GM11168 (cell line): ENCODE results near the gene MBNL2.

Source experiments
- in situ Hi-C: fragments of 300-500 bp; cut with MboI; formaldehyde crosslinking; loops from one replicate; pipeline ENCODE4 v1.12.0; 2022; ENCODE audit warnings: low sequenced_read_pairs; ENCODE audit not compliant: unreplicated experiment

Gene MBNL2

DNA sequence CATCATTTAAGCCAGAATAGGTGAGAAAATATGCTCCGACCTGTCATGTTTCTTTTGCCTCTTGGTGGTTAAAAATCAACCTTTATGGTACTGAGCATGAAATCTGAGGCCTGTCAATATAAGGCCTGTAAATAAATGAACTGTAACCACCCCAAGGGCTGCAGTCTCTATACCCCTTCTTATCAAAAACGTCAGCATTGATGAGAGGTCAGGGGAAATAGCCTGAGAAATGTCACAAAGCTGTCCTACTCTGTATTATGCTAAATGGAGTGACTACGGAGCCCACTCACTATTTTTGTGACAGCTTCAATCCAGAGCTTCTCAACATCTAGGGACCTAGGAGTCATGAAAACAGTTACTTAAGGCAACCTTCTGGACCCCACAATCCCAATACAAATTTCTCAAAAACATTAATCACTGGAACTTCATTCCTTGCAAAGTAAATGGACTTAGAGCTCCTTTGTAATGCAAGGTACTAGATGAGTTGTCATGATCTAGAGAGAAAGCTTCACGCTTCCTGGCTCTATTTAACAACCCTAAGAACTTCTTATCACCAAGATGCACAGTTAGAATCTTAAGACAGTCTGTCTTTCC lies 209.1 kb downstream of the MBNL2 start:
- in situ Hi-C loops, result no loop called here

DNA sequence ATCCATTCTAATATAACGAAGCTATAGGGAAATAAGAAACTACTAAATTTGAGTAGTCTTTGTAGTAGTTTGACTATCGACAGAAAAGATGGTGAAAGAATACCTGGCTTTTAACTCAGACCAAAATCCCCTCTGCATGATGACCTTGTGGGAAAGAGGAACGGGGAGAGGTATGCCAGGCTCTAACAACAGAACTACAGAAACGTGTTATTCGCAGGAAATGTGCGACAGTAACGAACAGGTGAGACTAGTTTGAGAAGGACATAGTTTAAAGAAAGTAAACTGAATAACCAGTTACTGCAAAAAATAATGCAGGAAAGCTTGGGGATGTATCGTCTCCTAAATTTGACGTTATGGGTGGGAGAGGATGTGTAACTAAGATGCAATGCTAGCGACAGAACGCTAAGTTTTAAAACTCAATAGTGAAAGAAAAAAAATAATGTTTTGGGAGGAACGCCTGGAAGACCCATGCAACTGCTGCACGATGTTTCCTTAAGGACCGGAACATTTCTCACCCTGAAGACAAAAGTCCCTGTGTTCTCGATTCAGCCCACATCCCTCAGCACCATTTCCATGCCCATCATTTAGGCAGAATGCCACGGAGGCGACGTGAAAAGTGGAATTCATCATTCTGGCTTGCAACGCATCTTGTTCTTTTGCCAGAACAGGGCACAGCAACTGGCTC lies 210.2 kb downstream of the MBNL2 start:
- in situ Hi-C loops, result no loop called here

DNA sequence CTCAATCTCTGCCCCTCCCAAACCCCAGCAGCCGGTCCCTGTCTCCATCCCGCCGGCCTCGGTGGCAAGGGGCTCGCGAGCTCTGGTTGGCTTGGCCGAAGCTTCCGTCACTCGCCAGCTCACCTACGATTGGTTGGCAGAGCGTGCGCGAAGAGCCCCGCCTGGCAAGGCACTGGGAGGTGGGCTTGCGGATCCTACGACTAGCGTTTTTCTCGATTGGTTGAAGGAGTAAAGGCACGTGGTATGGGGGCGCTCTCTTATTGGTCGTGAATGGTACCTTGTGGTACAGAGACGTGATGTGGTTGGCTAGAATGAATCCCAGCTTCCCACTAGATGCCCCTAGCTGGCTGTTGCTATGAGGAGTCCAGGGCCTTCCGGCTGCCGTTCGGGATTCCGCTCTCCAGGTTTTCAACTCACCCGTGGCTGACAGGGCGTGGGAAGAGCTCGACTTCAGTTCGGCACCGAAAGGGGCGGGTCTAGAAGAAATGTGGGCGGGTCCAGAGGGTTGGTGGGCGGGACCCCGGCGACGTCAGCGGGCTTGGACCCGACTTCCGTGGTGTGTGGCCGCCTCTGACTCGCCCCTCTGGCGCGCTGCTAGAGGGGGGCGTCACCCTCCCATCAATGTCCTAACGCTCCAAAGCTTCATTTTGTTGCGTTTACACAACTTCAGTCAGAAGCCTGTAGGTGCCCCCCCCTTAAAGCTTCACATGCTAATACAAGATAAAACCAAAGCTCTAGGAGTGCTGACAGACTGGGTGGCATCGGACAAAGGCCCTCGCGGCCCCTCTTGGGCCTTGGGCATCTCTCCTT lies 211.0 kb downstream of the MBNL2 start:
- in situ Hi-C loops, result no loop called here

DNA sequence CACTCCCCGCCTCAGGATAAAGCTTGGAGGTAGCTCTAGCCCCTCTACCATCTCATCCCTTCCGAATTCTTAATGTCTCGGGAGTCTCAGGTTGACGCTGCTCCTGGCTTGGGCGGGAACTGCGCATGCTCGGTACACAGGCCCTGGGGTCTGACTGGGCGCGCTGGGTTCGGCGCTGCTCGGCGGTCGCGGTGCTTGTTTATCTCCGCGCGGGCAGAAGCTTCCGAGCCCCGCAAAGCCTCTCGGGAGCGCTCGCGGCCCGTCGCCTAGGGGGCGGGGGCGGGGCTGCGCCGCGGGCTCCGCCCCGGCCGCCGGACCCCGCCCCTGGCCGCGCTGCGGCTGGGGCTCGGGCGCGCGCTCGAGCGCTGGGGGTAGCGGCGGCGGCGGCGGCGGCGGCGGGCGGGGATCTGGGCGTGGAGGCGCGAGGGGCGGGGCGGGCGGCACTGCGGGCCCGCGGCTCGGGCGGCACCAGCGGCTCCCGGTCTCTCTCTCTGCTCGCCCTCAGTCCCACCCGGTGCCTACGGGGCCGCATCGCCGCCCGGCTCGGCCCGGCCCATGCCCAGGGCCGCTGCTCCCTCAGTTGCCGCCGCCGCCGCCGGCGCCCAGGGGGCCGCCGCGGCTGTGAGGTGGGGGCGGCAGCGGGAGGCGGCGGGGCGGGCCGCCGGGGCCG lies 211.7 kb downstream of the MBNL2 start, which contains the start of gene RAP2A:
TSS of gene RAP2A (plus strand) at position 443 of the 670 bp plus-strand sequence. CDS start 302 bp downstream, outside the sequence.
- in situ Hi-C loops, result no loop called here

DNA sequence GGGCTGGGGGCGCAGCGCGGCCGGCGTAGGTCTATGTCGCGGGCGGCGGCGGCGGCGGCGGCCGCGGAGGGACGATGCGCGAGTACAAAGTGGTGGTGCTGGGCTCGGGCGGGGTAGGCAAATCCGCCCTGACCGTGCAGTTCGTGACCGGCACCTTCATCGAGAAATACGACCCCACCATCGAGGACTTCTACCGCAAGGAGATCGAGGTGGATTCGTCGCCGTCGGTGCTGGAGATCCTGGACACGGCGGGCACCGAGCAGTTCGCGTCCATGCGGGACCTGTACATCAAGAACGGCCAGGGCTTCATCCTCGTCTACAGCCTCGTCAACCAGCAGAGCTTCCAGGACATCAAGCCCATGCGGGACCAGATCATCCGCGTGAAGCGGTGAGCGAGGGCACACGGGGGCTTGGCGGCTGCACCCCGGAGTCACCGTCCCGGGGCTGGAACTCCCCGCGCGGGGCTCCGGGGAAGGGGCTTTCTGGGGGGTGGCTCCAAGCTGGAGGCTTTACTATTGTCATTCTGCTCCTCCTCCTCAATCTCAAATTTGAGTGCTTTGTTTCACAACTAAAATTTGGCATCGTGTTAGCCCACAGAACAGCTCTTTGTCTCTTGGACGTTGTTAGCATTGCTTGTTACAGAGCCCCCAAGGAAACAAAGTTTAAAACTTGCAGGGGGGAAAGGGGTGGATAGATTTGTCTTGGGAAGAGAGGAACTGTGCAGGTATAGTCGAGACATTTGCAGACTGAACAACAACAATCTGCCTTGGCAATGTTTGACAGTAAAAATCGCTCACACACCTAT lies 212.5 kb downstream of the MBNL2 start:
- in situ Hi-C loops, result no loop called here

DNA sequence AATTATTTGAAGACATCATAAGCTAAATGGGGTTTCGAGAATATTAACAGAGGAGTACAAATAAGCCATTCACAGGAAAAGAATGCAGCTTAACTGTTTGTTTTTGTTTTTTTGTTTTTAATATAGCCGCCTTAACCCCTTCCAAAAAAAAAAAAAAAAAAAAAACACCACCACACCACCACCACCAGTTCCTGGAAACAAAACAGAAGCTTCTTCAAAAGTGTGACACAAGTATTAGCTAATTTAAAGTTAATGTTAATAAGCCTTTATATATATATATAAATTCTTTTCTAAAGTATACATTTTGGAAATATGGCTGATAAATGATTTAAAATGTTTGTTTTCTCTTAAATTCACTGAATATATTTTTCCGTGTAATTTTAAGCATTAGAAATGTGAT lies 213.2 kb downstream of the MBNL2 start:
- in situ Hi-C loops, result no loop called here

DNA sequence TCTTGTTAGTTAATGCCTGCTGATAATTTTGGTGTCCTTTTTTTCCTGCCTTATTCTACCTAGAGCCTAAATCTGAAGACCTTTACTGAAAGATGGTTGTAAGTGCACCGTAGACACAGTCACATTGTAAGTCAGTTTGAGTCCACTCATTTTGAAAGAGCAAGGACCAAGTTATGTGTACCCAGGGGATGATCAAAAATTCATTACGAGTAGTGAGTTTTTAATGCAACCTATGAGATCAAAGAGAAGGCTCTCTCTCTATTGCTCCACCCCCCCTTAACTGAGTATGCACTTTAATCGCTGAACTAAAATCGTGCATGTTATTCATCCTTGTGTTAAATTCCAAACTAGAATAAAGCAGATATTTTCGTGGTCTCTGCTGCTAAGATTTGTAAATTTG lies 213.7 kb downstream of the MBNL2 start:
- in situ Hi-C loops, result no loop called here

DNA sequence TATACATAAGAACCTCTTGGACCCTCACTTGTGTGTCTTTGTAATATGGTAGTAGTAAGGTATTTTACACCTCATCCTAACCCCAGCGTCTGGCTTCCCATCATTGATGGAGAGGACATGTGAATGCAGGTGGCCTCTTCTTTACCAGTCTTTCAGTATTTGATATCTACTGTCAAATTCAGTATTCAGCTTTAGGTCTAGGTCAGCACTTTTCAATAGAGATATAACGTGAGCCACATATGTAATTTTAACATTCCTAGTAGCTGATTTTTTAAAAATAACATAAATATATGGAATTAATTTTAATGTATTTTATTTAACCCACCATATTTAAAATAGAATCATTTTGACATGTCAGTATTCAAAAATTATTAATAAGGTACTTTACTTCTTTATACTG lies 214.7 kb downstream of the MBNL2 start:
- in situ Hi-C loops, result no loop called here

DNA sequence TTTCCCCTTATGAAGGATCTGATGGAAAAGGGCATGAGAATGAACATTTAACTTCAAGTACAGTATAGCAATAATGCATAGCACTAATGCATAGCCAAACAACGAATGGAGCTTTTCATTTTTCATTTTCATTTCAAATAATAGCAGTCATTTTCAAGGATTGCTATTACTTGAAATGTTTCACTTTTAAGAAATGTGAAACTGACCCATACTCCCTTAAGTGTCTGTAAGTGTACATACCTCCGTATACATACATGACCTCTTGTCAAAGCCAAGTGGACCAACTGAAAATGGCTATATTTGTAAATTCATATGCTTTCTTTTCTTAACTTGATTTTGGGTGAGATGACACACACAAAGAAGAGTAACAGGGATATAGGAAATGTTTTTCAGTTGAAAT lies 215.6 kb downstream of the MBNL2 start:
- in situ Hi-C loops, result no loop called here

DNA sequence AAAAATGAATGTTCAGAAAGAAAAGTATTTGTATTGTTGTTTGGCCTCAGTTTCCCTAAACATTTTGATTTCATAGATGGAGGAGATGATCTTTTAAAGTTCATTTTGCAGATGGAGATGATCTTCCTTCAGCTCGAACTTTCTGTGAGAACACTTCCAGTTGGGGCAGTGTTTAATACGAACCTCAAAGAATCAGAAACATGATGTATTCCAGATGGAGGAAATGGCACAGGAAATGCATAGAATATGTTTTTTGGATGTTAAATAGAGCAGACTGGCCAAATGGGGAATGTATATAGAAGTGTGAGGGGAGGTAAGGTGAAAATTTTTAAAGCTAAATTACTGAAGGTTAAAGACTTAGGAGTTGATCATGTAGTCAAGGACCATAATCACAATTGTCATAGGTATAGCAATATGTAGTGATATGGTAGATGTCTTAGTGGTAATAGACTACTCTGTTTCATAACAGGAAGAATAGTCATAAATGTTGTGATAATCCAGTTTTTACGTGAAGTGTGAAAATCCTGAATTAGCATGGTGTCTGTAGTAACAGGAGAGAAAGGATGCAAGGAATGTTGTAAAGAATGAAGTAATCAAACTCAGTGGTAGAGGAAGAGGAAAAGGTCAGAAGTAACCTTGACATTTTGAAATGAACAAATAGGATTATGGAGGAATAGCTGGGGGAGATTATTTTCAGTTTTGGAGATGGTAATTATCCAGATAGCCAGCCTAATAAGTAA lies 216.9 kb downstream of the MBNL2 start:
- in situ Hi-C loops, result no loop called here

DNA sequence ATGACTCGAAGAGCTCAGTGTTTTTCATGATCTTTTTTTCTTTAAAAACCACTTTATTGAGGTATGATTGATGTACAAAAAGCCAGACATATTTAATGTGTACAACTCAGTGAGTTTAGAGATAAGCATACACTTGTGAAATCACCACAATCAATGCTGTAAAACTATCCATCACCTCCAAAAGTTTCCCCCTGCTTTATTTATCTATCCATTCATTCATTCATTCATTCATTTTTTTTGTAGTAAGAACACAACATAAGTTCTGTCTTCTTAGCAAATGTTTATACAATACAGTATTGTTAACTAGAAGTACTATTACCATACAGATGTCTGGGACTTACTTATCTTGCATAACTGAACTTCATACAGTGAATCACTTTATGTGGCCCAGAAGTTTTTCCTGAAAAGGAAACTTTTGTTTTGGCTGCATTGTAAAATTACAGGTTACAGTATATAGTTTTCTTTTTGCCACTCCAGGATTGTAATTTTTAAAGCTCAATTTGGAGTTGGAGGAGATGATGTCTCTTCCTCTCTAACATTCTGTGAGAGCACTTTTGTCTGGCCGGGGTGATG lies 218.6 kb downstream of the MBNL2 start:
- in situ Hi-C loops, result no loop called here

DNA sequence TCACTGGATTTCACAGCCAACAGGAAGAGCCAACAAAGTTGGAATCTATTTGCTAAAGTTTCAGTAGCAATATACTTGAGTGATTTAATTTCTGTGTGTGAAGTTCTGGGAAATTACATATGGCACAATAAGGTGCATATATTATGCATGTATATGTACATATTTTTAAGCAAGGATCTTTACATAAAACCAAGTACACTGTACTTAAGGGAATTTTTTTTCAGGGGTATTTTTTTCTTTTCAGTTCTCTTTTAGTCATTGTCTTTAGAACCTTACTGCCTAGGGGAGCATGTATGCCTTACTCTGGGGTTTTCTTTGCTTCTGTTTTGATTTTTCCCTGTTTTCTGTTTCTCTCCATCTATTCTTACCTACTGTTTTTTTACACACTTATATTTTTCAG lies 219.2 kb downstream of the MBNL2 start:
- in situ Hi-C loops, result no loop called here
